Measurements from ENCODE around the gene SSTR3. TPM values are rescaled to one million over a fixed set of nuclear protein-coding genes. Genes with fewer than 3 reads are reported as not detected.

SSTR3 gene
- total RNA-seq, 1 donor from 2014 or later = not detected

DNA sequence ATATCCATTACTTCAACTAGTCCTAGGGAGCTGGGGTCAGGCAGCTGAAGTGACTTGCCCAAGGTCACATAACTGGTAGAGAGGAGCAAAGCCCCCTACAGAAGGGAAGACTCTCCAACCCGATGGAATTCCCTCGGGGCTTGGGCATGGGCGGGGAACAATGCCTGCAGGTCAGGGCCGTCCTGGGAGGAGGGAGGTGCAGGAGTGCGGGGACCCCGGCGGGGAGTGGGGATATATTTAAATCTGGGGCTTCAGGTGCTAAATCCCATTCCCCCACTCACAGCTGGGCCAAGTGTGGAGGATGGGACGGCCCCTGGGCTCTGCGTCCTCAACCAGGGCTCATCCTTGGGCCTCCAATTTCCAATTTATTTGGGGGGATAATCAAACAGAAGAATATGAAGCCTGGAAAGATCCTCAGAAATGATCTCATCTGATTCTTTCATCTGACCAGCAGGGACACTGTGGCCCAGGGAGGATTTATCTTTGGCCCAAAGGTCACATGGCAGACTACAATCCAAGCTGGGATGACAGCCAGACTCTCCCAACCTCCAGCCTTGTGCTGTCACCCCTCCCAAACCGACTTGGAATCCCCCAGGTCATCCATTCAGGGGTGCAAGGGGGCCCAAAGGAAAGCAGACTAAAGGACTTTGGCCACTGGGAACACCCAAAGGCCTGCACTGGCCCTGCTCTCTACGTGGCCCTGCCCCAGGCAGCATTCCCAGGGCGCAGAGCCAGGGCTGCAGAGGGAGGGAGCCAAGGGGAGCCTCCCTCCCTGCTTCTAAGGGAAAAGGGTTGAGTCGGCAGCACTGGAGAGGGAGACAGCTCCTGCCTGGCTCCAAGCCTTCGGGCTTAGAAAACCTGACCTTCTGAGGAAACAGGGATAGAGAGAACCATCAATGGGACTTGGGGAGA is 15.5 kb downstream of the SSTR3 start:
- H4K20me1 ChIP-seq (ENCODE audit: insufficient read depth, low read length) = peaks cover 6% of the 10 kb centered on the region
- H3K36me3 ChIP-seq (ENCODE audit: insufficient read depth, low read length) = no peaks in the 10 kb centered on the region
- Mint-ChIP-seq H3K9me3 (ENCODE audit: unreplicated experiment) (peaks cover 9% of the 10 kb centered on the region), H3K27ac (ENCODE audit: unreplicated experiment) (no peak overlapping the region), H3K4me1 (ENCODE audit: low read depth, unreplicated experiment) (peaks cover 6% of the 10 kb centered on the region), H3K4me3 (ENCODE audit: unreplicated experiment) (no peak overlapping the region), H3K36me3 (ENCODE audit: low read depth, unreplicated experiment) (no peaks in the 10 kb centered on the region), H3K27me3 (ENCODE audit: low read depth, unreplicated experiment) (no peaks in the 10 kb centered on the region)
- DNase-seq (ENCODE audit: low read depth) (peak; percentile 75), FAIRE-seq (no peak)
- H3K27ac ChIP-seq (ENCODE audit: low read depth, low read length) = no peak overlapping the region
- H3K4me2 ChIP-seq (ENCODE audit: low read length) = peak overlapping the region; percentile 100
- H3K27me3 ChIP-seq (ENCODE audit: insufficient read depth, low read length) = no peaks in the 10 kb centered on the region
- peaks cover 27% of the 10 kb centered on the region for H3K4me1 ChIP-seq (ENCODE audit: insufficient read depth, low read length)
- H3K4me3 ChIP-seq (ENCODE audit: insufficient read depth, low read depth, low read length) = no peak overlapping the region
- no peaks in the 10 kb centered on the region for H3K79me2 ChIP-seq (ENCODE audit: insufficient read depth, low read length)
- peak overlapping the region; percentile 10 for H3K9ac ChIP-seq (ENCODE audit: low read length)
- TF ChIP-seq, protein P1, sequence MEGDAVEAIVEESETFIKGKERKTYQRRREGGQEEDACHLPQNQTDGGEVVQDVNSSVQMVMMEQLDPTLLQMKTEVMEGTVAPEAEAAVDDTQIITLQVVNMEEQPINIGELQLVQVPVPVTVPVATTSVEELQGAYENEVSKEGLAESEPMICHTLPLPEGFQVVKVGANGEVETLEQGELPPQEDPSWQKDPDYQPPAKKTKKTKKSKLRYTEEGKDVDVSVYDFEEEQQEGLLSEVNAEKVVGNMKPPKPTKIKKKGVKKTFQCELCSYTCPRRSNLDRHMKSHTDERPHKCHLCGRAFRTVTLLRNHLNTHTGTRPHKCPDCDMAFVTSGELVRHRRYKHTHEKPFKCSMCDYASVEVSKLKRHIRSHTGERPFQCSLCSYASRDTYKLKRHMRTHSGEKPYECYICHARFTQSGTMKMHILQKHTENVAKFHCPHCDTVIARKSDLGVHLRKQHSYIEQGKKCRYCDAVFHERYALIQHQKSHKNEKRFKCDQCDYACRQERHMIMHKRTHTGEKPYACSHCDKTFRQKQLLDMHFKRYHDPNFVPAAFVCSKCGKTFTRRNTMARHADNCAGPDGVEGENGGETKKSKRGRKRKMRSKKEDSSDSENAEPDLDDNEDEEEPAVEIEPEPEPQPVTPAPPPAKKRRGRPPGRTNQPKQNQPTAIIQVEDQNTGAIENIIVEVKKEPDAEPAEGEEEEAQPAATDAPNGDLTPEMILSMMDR (IDR thresholded peaks at IDR 0.05; ENCODE audit: insufficient read depth, low read depth, low read length) = no peak
- no peak for TF ChIP-seq EZH2 (IDR thresholded peaks at IDR 0.05; ENCODE audit: insufficient read depth, low read length)
- H3K9me3 ChIP-seq (ENCODE audit: insufficient read depth, low read depth, low read length) = no peaks in the 10 kb centered on the region
- no peak overlapping the region for H2AFZ ChIP-seq (ENCODE audit: low read depth, low read length)

DNA sequence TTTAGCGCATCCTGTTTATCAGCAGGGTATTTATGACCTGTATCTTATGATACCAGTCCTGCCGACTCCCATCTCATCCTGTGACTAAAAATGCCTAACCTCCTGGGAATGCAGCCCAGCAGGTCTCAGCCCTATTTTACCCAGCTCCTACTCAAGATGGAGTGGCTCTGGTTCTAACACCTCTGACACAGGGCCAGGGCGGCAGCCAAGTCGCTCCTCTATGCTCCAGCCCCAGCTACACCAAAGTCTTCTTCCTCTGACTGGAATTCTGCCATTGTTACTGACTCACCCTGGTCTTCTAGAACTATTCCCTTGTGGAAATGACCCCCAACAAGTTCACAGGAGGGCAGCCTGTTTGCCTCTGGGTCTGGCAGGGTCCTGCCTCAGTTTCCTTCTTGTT is 16.4 kb downstream of the SSTR3 start:
- H3K36me3 ChIP-seq (ENCODE audit: insufficient read depth, low read length) = no peaks in the 10 kb centered on the region
- peaks cover 6% of the 10 kb centered on the region for H3K4me1 Mint-ChIP-seq (ENCODE audit: low read depth, unreplicated experiment)
- no peak overlapping the region for H2AFZ ChIP-seq (ENCODE audit: low read depth, low read length)
- no peak overlapping the region for H3K4me3 ChIP-seq (ENCODE audit: insufficient read depth, low read depth, low read length)
- TF ChIP-seq, protein P1 (IDR thresholded peaks at IDR 0.05; ENCODE audit: insufficient read depth, low read depth, low read length) = no peak
- TF ChIP-seq EZH2 (IDR thresholded peaks at IDR 0.05; ENCODE audit: insufficient read depth, low read length) = no peak
- FAIRE-seq (no peak), DNase-seq (ENCODE audit: low read depth) (no peak)
- H3K27me3 ChIP-seq (ENCODE audit: insufficient read depth, low read length) = no peaks in the 10 kb centered on the region
- no peaks in the 10 kb centered on the region for H3K9me3 ChIP-seq (ENCODE audit: insufficient read depth, low read depth, low read length)
- H3K79me2 ChIP-seq (ENCODE audit: insufficient read depth, low read length) = no peaks in the 10 kb centered on the region
- H3K4me3 Mint-ChIP-seq (ENCODE audit: unreplicated experiment) = no peak overlapping the region
- peaks cover 9% of the 10 kb centered on the region for H3K9me3 Mint-ChIP-seq (ENCODE audit: unreplicated experiment)
- no peak overlapping the region for H3K27ac Mint-ChIP-seq (ENCODE audit: unreplicated experiment)
- no peaks in the 10 kb centered on the region for H3K36me3 Mint-ChIP-seq (ENCODE audit: low read depth, unreplicated experiment)
- no peak overlapping the region for H3K27ac ChIP-seq (ENCODE audit: low read depth, low read length)
- H3K4me2 ChIP-seq (ENCODE audit: low read length) = no peak overlapping the region
- no peak overlapping the region for H3K9ac ChIP-seq (ENCODE audit: low read length)
- H3K4me1 ChIP-seq (ENCODE audit: insufficient read depth, low read length) = peaks cover 27% of the 10 kb centered on the region
- H3K27me3 Mint-ChIP-seq (ENCODE audit: low read depth, unreplicated experiment) = no peaks in the 10 kb centered on the region
- H4K20me1 ChIP-seq (ENCODE audit: insufficient read depth, low read length) = peaks cover 6% of the 10 kb centered on the region

DNA sequence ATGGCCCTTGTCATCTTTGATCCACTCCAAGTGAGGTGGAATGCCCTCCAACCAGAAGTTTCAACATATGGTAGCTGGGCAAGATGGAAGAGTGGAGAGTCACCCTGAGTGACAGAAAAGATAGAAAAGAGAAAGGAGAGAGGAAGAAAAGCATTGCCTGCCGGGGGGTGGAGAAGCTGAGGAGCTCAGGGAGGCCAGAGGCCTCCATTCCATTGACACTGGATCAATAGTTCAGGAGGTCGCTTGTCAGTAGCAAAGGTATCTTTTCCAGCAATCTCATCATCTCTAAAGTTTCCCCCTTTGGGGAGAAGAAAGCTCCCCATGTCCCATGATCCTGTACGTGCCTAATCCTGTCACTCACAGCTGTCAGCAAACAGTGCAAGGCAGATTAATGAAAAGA is 17.5 kb downstream of the SSTR3 start:
- H3K9me3 ChIP-seq (ENCODE audit: insufficient read depth, low read depth, low read length) = no peaks in the 10 kb centered on the region
- H3K36me3 Mint-ChIP-seq (ENCODE audit: low read depth, unreplicated experiment) = no peaks in the 10 kb centered on the region
- no peak for TF ChIP-seq EZH2 (IDR thresholded peaks at IDR 0.05; ENCODE audit: insufficient read depth, low read length)
- TF ChIP-seq, protein P1 (IDR thresholded peaks at IDR 0.05; ENCODE audit: insufficient read depth, low read depth, low read length) = no peak
- H3K4me3 ChIP-seq (ENCODE audit: insufficient read depth, low read depth, low read length) = no peak overlapping the region
- no peak overlapping the region for H3K27ac ChIP-seq (ENCODE audit: low read depth, low read length)
- H3K36me3 ChIP-seq (ENCODE audit: insufficient read depth, low read length) = no peaks in the 10 kb centered on the region
- peaks cover 6% of the 10 kb centered on the region for H3K4me1 Mint-ChIP-seq (ENCODE audit: low read depth, unreplicated experiment)
- no peaks in the 10 kb centered on the region for H3K27me3 Mint-ChIP-seq (ENCODE audit: low read depth, unreplicated experiment)
- no peak overlapping the region for H2AFZ ChIP-seq (ENCODE audit: low read depth, low read length)
- no peak overlapping the region for H3K4me2 ChIP-seq (ENCODE audit: low read length)
- peaks cover 28% of the 10 kb centered on the region for H3K4me1 ChIP-seq (ENCODE audit: insufficient read depth, low read length)
- no peak overlapping the region for H3K9ac ChIP-seq (ENCODE audit: low read length)
- no peaks in the 10 kb centered on the region for H3K27me3 ChIP-seq (ENCODE audit: insufficient read depth, low read length)
- FAIRE-seq = no peak
- peaks cover 9% of the 10 kb centered on the region for H3K9me3 Mint-ChIP-seq (ENCODE audit: unreplicated experiment)
- DNase-seq (ENCODE audit: low read depth) = no peak
- peaks cover 6% of the 10 kb centered on the region for H4K20me1 ChIP-seq (ENCODE audit: insufficient read depth, low read length)
- no peak overlapping the region for H3K4me3 Mint-ChIP-seq (ENCODE audit: unreplicated experiment)
- no peak overlapping the region for H3K27ac Mint-ChIP-seq (ENCODE audit: unreplicated experiment)
- H3K79me2 ChIP-seq (ENCODE audit: insufficient read depth, low read length) = no peaks in the 10 kb centered on the region
